Liver (tissue), 9 donors: ENCODE measurements around the gene GUK1. TPM values are rescaled to one million over a fixed set of nuclear protein-coding genes. Genes with fewer than 3 reads are reported as not detected.

Source experiments
- DNase-seq: peaks from one replicate; pipeline ENCODE4 v3.0.0-alpha.2; 2017; ENCODE audit warnings: low spot score
- H3K27ac ChIP-seq, 2 donors: one replicate each; pipeline ENCODE4 v1.7.0; 2013; ENCODE audit warnings: inconsistent platforms in 2 of 2, low read length in 2 of 2, control low read depth in 1 of 2, low read depth in 1 of 2, mild to moderate bottlenecking in 1 of 2
- H3K27me3 ChIP-seq, 4 donors: one replicate each; pipeline versions ENCODE4 v1.6.1 to v1.7.0; 2013; ENCODE audit warnings: low read length in 3 of 4, inconsistent platforms in 1 of 4, mild to moderate bottlenecking in 1 of 4, moderate library complexity in 1 of 4; ENCODE audit not compliant: control insufficient read depth in 4 of 4, insufficient read depth in 4 of 4
- H3K36me3 ChIP-seq, 4 donors: one replicate each; pipeline versions ENCODE4 v1.6.1 to v1.7.0; 2013; ENCODE audit warnings: low read length in 3 of 4, mild to moderate bottlenecking in 3 of 4, low read depth in 1 of 4, moderate library complexity in 1 of 4; ENCODE audit not compliant: control insufficient read depth in 4 of 4, insufficient read depth in 3 of 4
- H3K4me1 ChIP-seq, 4 donors: one replicate each; pipeline versions ENCODE4 v1.6.1 to v1.7.0; 2013; ENCODE audit warnings: low read length in 3 of 4, mild to moderate bottlenecking in 3 of 4, moderate library complexity in 1 of 4; ENCODE audit not compliant: control insufficient read depth in 4 of 4, insufficient read depth in 4 of 4
- H3K4me3 ChIP-seq, 3 donors: one replicate each; pipeline versions ENCODE4 v1.6.1 to v1.7.0; 2013; ENCODE audit warnings: low read length in 3 of 3, control low read depth in 1 of 3, low read depth in 1 of 3, mild to moderate bottlenecking in 1 of 3
- H3K9ac ChIP-seq, 2 donors: one replicate each; pipeline ENCODE4 v1.7.0; 2013; ENCODE audit warnings: low read length in 2 of 2, mild to moderate bottlenecking in 2 of 2, moderate library complexity in 2 of 2, control low read depth in 1 of 2, low read depth in 1 of 2
- H3K9me3 ChIP-seq, 4 donors: one replicate each; pipeline versions ENCODE4 v1.6.1 to v1.7.0; 2013; ENCODE audit warnings: low read length in 3 of 4; ENCODE audit not compliant: control insufficient read depth in 4 of 4
- CTCF ChIP-seq: fragments of 150-350 bp; IDR thresholded peaks from 2 replicates; pipeline ENCODE4 v1.5.1; 2017; ENCODE audit warnings: improper control_type of control experiment, low read depth, low read length; ENCODE audit not compliant: missing input control
- EGR1 ChIP-seq, 2 donors: IDR thresholded peaks; 2 replicates each; pipeline ENCODE4 v1.6.1; 2016 to 2018; ENCODE audit warnings: antibody characterized with exemption in 2 of 2, low read depth in 2 of 2
- GABPA ChIP-seq, 2 donors: IDR thresholded peaks in 1 of 2; conservative IDR thresholded peaks in 1 of 2; 2 replicates each; pipeline ENCODE4 v1.6.1; 2016; ENCODE audit warnings: antibody characterized with exemption in 2 of 2, mild to moderate bottlenecking in 1 of 2, moderate library complexity in 1 of 2
- HNF4A ChIP-seq, 2 donors: conservative IDR thresholded peaks; 2 replicates each; pipeline ENCODE4 v1.6.1; 2016; ENCODE audit warnings: antibody characterized with exemption in 2 of 2, mild to moderate bottlenecking in 2 of 2
- HNF4G ChIP-seq: IDR thresholded peaks from 2 replicates; pipeline ENCODE4 v1.6.1; 2016; ENCODE audit warnings: antibody characterized with exemption
- JUND ChIP-seq, 2 donors: IDR thresholded peaks; 2 replicates each; pipeline ENCODE4 v1.6.1; 2016; ENCODE audit warnings: antibody characterized with exemption in 2 of 2
- NR2F2 ChIP-seq: IDR thresholded peaks from 2 replicates; pipeline ENCODE4 v1.6.1; 2016; ENCODE audit warnings: antibody characterized with exemption
- RAD21 ChIP-seq, 2 donors: IDR thresholded peaks; 2 replicates each; pipeline ENCODE4 v1.6.1; 2016; ENCODE audit warnings: antibody characterized with exemption in 2 of 2, mild to moderate bottlenecking in 2 of 2
- SP1 ChIP-seq: IDR thresholded peaks from 2 replicates; pipeline ENCODE4 v1.6.1; 2018; ENCODE audit warnings: antibody characterized with exemption, mild to moderate bottlenecking
- TAF1 ChIP-seq: conservative IDR thresholded peaks from 2 replicates; pipeline ENCODE4 v1.6.1; 2016; ENCODE audit warnings: antibody characterized with exemption, mild to moderate bottlenecking
- YY1 ChIP-seq: IDR thresholded peaks from 2 replicates; pipeline ENCODE4 v1.6.1; 2016; ENCODE audit warnings: antibody characterized with exemption, mild to moderate bottlenecking
- WGBS: extraction: QIAGEN DNeasy Blood & Tissue Kit; methylation state at CpG from one replicate; pipeline ENCODE4 v1.1.7; 2013; 5-methylcytosine and 5-hydroxymethylcytosine counted together
- polyA plus RNA-seq, 2 donors: library from polyadenylated mRNA; stranded (reverse) in 1 of 2; unstranded in 1 of 2; fragments of 200-250 nt in 1 of 2; fragments of >200 nt in 1 of 2; fragmentation: Nextera tagmentation in 1 of 2; extraction: Ambion mirVana in 1 of 2; gene quantifications; one replicate each; pipeline versions ENCODE4 v1.2.1 to v1.2.3, GENCODE V29; 2013 to 2015
- total RNA-seq, 2 donors: library from RNA; depleted of rRNA; stranded (reverse); fragments of >200 nt; gene quantifications; one replicate each; pipeline ENCODE4 v1.2.3, GENCODE V29; 2014
- TF ChIP-seq, protein P1 (sequence below): IDR thresholded peaks from 2 replicates; pipeline ENCODE4 v1.6.1; 2016; ENCODE audit warnings: antibody characterized with exemption
- TF ChIP-seq, protein P2 (sequence below): IDR thresholded peaks from 2 replicates; pipeline ENCODE4 v1.6.1; 2016; ENCODE audit warnings: antibody characterized with exemption, mild to moderate bottlenecking
- TF ChIP-seq, protein P3 (sequence below): IDR thresholded peaks from 2 replicates; pipeline ENCODE4 v1.6.1; 2016; ENCODE audit warnings: antibody characterized with exemption
- donor health status: healthy.
- donor health status: healthy.
- donor health status: healthy.
- donor health status: healthy.
- donor health status: healthy.

The GUK1 gene
- total and polyA plus RNA-seq, 4 donors = 147 to 251 (median 216) TPM

DNA sequence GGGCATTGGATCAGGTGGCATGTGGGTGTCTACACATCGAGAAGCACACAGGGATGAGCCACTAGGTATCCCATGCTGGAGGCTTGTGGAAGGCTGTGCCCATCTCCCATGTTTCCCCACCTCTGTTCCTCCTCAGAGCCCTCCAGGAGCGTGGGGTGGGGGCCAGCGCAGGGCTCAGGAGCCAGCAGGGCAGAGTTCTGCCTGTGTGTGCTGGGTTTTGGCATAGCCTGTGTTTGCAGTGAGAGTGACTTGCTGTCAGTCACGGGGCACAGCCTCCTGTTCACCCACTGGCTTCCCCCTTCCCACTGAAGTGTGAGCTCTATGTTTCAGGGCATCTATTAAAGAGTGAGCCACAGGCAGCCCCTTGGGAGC, 35.9 kb downstream of the GUK1 start:
- 98% methylated on average over 4 of the region's 4 CpGs for WGBS
- no peaks in the 10 kb centered on the region for H3K9me3 ChIP-seq
- no peak overlapping the region for H3K27ac ChIP-seq
- H3K9ac ChIP-seq = no peak overlapping the region
- TF ChIP-seq GABPA (IDR thresholded peaks at IDR 0.05 in 1 of 2, conservative IDR thresholded peaks at IDR 0.05 in 1 of 2) = no peak
- TF ChIP-seq JUND (IDR thresholded peaks at IDR 0.05) = no peak
- TF ChIP-seq RAD21 (IDR thresholded peaks at IDR 0.05) = no peak
- TF ChIP-seq SP1 = no peak
- TF ChIP-seq CTCF = no peak
- no peak for TF ChIP-seq EGR1 (IDR thresholded peaks at IDR 0.05; ENCODE audit: low read depth in 2 of 2)
- no peak for TF ChIP-seq HNF4A (conservative IDR thresholded peaks at IDR 0.05)
- TF ChIP-seq, protein P1, sequence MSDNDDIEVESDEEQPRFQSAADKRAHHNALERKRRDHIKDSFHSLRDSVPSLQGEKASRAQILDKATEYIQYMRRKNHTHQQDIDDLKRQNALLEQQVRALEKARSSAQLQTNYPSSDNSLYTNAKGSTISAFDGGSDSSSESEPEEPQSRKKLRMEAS = no peak
- TF ChIP-seq, protein P2, sequence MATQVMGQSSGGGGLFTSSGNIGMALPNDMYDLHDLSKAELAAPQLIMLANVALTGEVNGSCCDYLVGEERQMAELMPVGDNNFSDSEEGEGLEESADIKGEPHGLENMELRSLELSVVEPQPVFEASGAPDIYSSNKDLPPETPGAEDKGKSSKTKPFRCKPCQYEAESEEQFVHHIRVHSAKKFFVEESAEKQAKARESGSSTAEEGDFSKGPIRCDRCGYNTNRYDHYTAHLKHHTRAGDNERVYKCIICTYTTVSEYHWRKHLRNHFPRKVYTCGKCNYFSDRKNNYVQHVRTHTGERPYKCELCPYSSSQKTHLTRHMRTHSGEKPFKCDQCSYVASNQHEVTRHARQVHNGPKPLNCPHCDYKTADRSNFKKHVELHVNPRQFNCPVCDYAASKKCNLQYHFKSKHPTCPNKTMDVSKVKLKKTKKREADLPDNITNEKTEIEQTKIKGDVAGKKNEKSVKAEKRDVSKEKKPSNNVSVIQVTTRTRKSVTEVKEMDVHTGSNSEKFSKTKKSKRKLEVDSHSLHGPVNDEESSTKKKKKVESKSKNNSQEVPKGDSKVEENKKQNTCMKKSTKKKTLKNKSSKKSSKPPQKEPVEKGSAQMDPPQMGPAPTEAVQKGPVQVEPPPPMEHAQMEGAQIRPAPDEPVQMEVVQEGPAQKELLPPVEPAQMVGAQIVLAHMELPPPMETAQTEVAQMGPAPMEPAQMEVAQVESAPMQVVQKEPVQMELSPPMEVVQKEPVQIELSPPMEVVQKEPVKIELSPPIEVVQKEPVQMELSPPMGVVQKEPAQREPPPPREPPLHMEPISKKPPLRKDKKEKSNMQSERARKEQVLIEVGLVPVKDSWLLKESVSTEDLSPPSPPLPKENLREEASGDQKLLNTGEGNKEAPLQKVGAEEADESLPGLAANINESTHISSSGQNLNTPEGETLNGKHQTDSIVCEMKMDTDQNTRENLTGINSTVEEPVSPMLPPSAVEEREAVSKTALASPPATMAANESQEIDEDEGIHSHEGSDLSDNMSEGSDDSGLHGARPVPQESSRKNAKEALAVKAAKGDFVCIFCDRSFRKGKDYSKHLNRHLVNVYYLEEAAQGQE = no peak
- TF ChIP-seq YY1 = no peak
- TF ChIP-seq NR2F2 = no peak
- TF ChIP-seq HNF4G = no peak
- H3K36me3 ChIP-seq = peaks cover 0 to 7% (median 4%) of the 10 kb centered on the region in 4 donors
- no peak overlapping the region for H3K4me3 ChIP-seq
- H3K27me3 ChIP-seq = no peaks in the 10 kb centered on the region
- H3K4me1 ChIP-seq = no peaks in the 10 kb centered on the region
- DNase-seq = no peak

- Histone ChIP-seq H3K9me3 (no peaks in the 10 kb centered on the region), H3K4me1 (no peaks in the 10 kb centered on the region), H3K27ac (no peak overlapping the region), H3K36me3 (peaks cover 0 to 7% (median 4%) of the 10 kb centered on the region in 4 donors), H3K27me3 (no peaks in the 10 kb centered on the region), H3K9ac (no peak overlapping the region), H3K4me3 (no peak overlapping the region)
- no peak for DNase-seq
- 94% methylated on average over 19 of the region's 19 CpGs for WGBS
- no peak for TF ChIP-seq NR2F2
- TF ChIP-seq, protein P3, sequence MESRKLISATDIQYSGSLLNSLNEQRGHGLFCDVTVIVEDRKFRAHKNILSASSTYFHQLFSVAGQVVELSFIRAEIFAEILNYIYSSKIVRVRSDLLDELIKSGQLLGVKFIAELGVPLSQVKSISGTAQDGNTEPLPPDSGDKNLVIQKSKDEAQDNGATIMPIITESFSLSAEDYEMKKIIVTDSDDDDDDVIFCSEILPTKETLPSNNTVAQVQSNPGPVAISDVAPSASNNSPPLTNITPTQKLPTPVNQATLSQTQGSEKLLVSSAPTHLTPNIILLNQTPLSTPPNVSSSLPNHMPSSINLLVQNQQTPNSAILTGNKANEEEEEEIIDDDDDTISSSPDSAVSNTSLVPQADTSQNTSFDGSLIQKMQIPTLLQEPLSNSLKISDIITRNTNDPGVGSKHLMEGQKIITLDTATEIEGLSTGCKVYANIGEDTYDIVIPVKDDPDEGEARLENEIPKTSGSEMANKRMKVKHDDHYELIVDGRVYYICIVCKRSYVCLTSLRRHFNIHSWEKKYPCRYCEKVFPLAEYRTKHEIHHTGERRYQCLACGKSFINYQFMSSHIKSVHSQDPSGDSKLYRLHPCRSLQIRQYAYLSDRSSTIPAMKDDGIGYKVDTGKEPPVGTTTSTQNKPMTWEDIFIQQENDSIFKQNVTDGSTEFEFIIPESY = no peak
- no peak for TF ChIP-seq SP1
- no peak for TF ChIP-seq YY1
- no peak for TF ChIP-seq RAD21 (IDR thresholded peaks at IDR 0.05)
- TF ChIP-seq GABPA (IDR thresholded peaks at IDR 0.05 in 1 of 2, conservative IDR thresholded peaks at IDR 0.05 in 1 of 2) = no peak
- TF ChIP-seq TAF1 = no peak
Measured at GRCh38 chr1:228176461-228177182, 36.5 kb downstream of the GUK1 start.
